Liver (tissue), 3 donors: ENCODE results near the gene BZW2.

Experiments used
- CTCF ChIP-seq: fragments of 150-350 bp; IDR thresholded peaks from 2 replicates; pipeline ENCODE4 v1.5.1; 2017; ENCODE audit warnings: improper control_type of control experiment, low read depth, low read length; ENCODE audit not compliant: missing input control
- GABPA ChIP-seq, 2 donors: IDR thresholded peaks in 1 of 2; conservative IDR thresholded peaks in 1 of 2; 2 replicates each; pipeline ENCODE4 v1.6.1; 2016; ENCODE audit warnings: antibody characterized with exemption in 2 of 2, mild to moderate bottlenecking in 1 of 2, moderate library complexity in 1 of 2
- YY1 ChIP-seq: IDR thresholded peaks from 2 replicates; pipeline ENCODE4 v1.6.1; 2016; ENCODE audit warnings: antibody characterized with exemption, mild to moderate bottlenecking
- donor health status: healthy.
- donor health status: healthy.

GRCh38 chr7:16615228-16615627 lies 30.8 kb upstream of the BZW2 start:
- TF ChIP-seq CTCF (no peak), YY1 (no peak), GABPA (IDR thresholded peaks at IDR 0.05 in 1 of 2, conservative IDR thresholded peaks at IDR 0.05 in 1 of 2) (no peak)
